ENCODE results near the gene ARID1B. TPM values are rescaled to one million over a fixed set of nuclear protein-coding genes. Genes with fewer than 3 reads are reported as not detected.

Gene ARID1B
- total RNA-seq, 1 donor from 2014 or later, result 43.4 TPM

DNA sequence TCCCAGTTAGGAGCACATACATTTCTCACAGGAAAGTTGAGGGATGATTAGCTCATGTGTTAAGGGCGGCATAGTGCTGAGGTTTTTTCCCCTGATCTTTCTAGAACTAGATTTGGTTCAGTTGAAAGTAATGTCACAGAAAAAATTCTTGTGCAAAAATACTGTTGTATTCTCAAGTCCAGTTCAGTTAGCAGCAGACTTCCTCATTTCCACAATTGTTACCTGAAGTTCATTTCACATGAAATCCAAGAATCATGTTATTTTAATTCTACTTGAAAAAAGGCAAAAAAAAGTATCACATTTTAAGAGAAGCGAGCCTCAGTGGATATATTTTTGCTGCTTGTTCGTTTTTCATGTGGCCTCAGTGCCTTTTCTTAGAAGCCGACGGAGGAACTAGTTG is 318.4 kb downstream of the ARID1B start:
- H3K36me3 ChIP-seq, result no peaks in the 10 kb centered on the region

GRCh38 chr6:157096105-157096504 is 318.9 kb downstream of the ARID1B start:
- TF ChIP-seq, protein P1, sequence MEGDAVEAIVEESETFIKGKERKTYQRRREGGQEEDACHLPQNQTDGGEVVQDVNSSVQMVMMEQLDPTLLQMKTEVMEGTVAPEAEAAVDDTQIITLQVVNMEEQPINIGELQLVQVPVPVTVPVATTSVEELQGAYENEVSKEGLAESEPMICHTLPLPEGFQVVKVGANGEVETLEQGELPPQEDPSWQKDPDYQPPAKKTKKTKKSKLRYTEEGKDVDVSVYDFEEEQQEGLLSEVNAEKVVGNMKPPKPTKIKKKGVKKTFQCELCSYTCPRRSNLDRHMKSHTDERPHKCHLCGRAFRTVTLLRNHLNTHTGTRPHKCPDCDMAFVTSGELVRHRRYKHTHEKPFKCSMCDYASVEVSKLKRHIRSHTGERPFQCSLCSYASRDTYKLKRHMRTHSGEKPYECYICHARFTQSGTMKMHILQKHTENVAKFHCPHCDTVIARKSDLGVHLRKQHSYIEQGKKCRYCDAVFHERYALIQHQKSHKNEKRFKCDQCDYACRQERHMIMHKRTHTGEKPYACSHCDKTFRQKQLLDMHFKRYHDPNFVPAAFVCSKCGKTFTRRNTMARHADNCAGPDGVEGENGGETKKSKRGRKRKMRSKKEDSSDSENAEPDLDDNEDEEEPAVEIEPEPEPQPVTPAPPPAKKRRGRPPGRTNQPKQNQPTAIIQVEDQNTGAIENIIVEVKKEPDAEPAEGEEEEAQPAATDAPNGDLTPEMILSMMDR (IDR thresholded peaks at IDR 0.05; ENCODE audit: borderline replicate concordance), result no peak
- peaks cover 68% of the 10 kb centered on the region for H3K4me1 ChIP-seq
- H3K27ac ChIP-seq (replicated peaks), result peak overlapping the region; percentile 14
- no peaks in the 10 kb centered on the region for H3K9me3 ChIP-seq (replicated peaks)
- no peak for DNase-seq
- intact Hi-C loops (cut with micrococcal nuclease), result no loop called here
- H3K27me3 ChIP-seq (ENCODE audit: low read depth), result no peaks in the 10 kb centered on the region
- no peaks in the 10 kb centered on the region for H3K36me3 ChIP-seq
- no peak overlapping the region for H3K4me3 ChIP-seq

More for the DNA sequence above, 318.4 kb downstream of the ARID1B start:
- TF ChIP-seq, protein P1 (IDR thresholded peaks at IDR 0.05; ENCODE audit: borderline replicate concordance), result no peak
- no peak for DNase-seq
- Histone ChIP-seq H3K27ac (replicated peaks) (no peak overlapping the region), H3K4me1 (peaks cover 71% of the 10 kb centered on the region), H3K27me3 (ENCODE audit: low read depth) (no peaks in the 10 kb centered on the region), H3K4me3 (no peak overlapping the region), H3K9me3 (replicated peaks) (no peaks in the 10 kb centered on the region)
- intact Hi-C loops (cut with micrococcal nuclease), result no loop called here

DNA sequence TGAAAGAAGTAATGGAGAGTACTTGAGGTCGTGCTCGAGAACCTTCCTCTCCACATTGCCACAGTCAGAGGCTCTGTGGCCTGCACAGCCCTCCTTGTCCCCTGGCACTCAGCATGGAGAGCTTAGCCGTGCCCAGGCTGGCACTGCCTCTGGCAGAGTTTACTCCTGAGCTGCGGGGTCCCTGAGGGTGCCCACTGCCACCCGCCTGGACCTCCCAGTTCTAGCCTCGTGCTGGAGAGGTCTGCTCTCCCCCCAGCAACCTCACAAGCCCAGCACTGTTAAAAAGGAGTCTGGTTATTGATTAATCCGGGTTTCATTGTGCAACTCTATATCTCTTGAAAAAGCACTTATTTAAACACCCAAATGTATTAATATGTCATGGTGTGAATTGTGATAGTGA is 319.3 kb downstream of the ARID1B start:
- H3K36me3 ChIP-seq, result no peaks in the 10 kb centered on the region
- intact Hi-C loops (cut with micrococcal nuclease), result no loop called here
- TF ChIP-seq, protein P1 (IDR thresholded peaks at IDR 0.05; ENCODE audit: borderline replicate concordance), result no peak
- H3K27ac ChIP-seq (replicated peaks), result peak overlapping the region; percentile 14
- H3K4me1 ChIP-seq, result peaks cover 64% of the 10 kb centered on the region
- DNase-seq, result peak; percentile 24
- H3K9me3 ChIP-seq (replicated peaks), result no peaks in the 10 kb centered on the region
- no peak overlapping the region for H3K4me3 ChIP-seq
- no peaks in the 10 kb centered on the region for H3K27me3 ChIP-seq (ENCODE audit: low read depth)

DNA sequence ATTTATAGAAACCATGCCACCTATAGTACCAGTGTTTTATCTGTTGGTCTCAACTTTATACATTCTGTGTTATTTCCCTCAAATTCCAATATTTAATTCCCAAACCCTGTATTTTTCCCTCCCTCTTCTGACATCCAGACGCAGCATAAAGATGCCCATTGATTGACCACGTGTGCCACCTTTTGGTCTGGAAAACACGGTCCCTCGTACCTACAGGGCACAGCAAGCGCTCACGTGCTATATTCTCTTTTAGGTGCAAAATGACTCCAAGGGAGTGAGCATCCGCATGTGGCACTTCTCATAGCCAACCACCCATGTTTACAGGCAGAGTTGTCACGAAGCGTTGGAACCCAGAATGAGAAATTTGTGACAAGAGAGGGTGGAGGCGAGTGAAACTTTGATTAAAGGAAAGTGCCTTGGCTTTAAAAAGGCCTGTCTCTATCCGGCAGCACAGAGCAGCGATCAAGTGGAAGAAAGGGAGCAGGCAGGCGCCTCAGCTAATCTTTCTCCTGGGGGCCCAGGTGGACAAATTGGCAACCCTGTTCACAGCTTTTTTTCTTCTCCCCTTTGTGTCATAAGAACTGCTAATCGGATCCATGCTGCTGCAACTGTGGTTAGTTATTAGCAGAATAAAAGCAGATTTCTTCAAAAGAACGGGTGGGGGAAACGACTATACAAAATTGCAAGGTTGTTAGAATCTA is 320.2 kb downstream of the ARID1B start:
- TF ChIP-seq, protein P1 (IDR thresholded peaks at IDR 0.05; ENCODE audit: borderline replicate concordance), result no peak
- H3K27ac ChIP-seq (replicated peaks), result no peak overlapping the region
- H3K9me3 ChIP-seq (replicated peaks), result no peaks in the 10 kb centered on the region
- H3K4me3 ChIP-seq, result no peak overlapping the region
- no peak for DNase-seq
- H3K4me1 ChIP-seq, result peaks cover 55% of the 10 kb centered on the region
- H3K36me3 ChIP-seq, result no peaks in the 10 kb centered on the region
- intact Hi-C loops (cut with micrococcal nuclease), result no loop called here
- no peaks in the 10 kb centered on the region for H3K27me3 ChIP-seq (ENCODE audit: low read depth)

GRCh38 chr6:157098999-157099398 is 321.8 kb downstream of the ARID1B start:
- no peak for DNase-seq
- H3K27me3 ChIP-seq (ENCODE audit: low read depth), result no peaks in the 10 kb centered on the region
- H3K36me3 ChIP-seq, result no peaks in the 10 kb centered on the region
- no peak overlapping the region for H3K4me3 ChIP-seq
- intact Hi-C loops (cut with micrococcal nuclease), result no loop called here
- H3K9me3 ChIP-seq (replicated peaks), result no peaks in the 10 kb centered on the region
- no peak overlapping the region for H3K27ac ChIP-seq (replicated peaks)
- peaks cover 39% of the 10 kb centered on the region for H3K4me1 ChIP-seq
- TF ChIP-seq, protein P1 (IDR thresholded peaks at IDR 0.05; ENCODE audit: borderline replicate concordance), result no peak
